Measurements from ENCODE around the gene ACAA1. TPM values are rescaled to one million over a fixed set of nuclear protein-coding genes. Genes with fewer than 3 reads are reported as not detected.

The ACAA1 gene
- total and polyA plus RNA-seq, 10 of the 15 experiments (the other 5 are each of a cell fraction or from before 2014, with no cell fraction given): 5.7 to 85.4 (median 60.6) TPM

- TF ChIP-seq, protein P1, sequence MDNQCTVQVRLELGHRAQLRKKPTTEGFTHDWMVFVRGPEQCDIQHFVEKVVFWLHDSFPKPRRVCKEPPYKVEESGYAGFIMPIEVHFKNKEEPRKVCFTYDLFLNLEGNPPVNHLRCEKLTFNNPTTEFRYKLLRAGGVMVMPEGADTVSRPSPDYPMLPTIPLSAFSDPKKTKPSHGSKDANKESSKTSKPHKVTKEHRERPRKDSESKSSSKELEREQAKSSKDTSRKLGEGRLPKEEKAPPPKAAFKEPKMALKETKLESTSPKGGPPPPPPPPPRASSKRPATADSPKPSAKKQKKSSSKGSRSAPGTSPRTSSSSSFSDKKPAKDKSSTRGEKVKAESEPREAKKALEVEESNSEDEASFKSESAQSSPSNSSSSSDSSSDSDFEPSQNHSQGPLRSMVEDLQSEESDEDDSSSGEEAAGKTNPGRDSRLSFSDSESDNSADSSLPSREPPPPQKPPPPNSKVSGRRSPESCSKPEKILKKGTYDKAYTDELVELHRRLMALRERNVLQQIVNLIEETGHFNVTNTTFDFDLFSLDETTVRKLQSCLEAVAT (IDR thresholded peaks at IDR 0.05): no peak
Observed at GRCh38 chr3:38129058-38129457, 7.9 kb downstream of the ACAA1 start (continued).

DNA sequence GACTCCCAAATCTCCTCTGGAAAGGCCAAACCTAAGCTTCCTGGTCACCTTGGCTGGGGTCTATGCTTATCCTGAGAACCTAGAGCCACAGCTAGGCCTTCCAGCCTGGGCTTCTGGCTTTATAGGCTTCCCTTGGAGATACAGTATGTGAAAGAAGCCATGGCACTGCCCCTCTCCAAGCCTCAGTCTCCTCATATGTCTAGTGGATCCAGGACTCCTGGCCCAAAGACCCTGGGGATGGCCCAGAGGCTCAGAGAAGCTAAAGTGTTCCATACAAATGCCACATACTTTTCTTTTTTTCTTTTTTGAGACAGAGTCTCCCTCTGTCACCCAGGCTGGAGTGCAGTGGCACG lies 8.6 kb downstream of the ACAA1 start:
- DNase-seq (ENCODE audit: low read depth, low spot score) (no peak), FAIRE-seq (no peak), ATAC-seq (no peak)
- 83% methylated on average over 1 of the region's 1 CpG for WGBS (ENCODE audit: insufficient coverage, insufficient replicate concordance, low lambda C conversion rate, missing lambda C conversion rate)
- Histone ChIP-seq H3K9ac (ENCODE audit: control insufficient read depth, insufficient read depth, low read length) (no peak overlapping the region), H4K20me1 (ENCODE audit: control insufficient read depth, insufficient read depth) (peaks cover 5% of the 10 kb centered on the region), H3K4me1 (ENCODE audit: control insufficient read depth, insufficient read depth, low read length) (peaks cover 15% of the 10 kb centered on the region), H3K4me3 (no peak overlapping the region), H3K4me2 (ENCODE audit: control insufficient read depth, insufficient read depth) (no peak overlapping the region), H3K27ac (ENCODE audit: control insufficient read depth, insufficient read depth) (no peak overlapping the region), H3K27me3 (replicated peaks in 1 of 2; ENCODE audit: control insufficient read depth in 2 of 2, insufficient read depth in 2 of 2, low read length in 1 of 2) (no peaks in the 10 kb centered on the region), H3K36me3 (ENCODE audit: control insufficient read depth in 2 of 2, insufficient read depth in 2 of 2, low read length in 1 of 2) (peaks cover 24 to 57% of the 10 kb centered on the region in 2 experiments), H3K9me3 (replicated peaks; ENCODE audit: control insufficient read depth, insufficient read depth, low read length) (no peaks in the 10 kb centered on the region), H3K79me2 (ENCODE audit: control insufficient read depth, insufficient read depth, low read length) (peaks cover 1% of the 10 kb centered on the region), H2AFZ (ENCODE audit: control insufficient read depth, low read depth, low read length) (no peak overlapping the region)
- no TSS peak for BruUV-seq (replicated peaks)
- RAD21 ChIA-PET (ENCODE audit: unreplicated experiment): interaction anchor here (1.1 kb wide), 1 partner anchor 119 kb away, joined by 3 read pairs; no protein-coding TSS in a partner anchor
- intact Hi-C loops (cut with micrococcal nuclease; ENCODE audit: unreplicated experiment): no loop called here
- no peak for TF ChIP-seq SKIL (IDR thresholded peaks at IDR 0.05; ENCODE audit: low read depth, poor library complexity, severe bottlenecking)
- no peak for TF ChIP-seq FOS (IDR thresholded peaks at IDR 0.05; ENCODE audit: borderline replicate concordance, extremely low read depth, insufficient read length)
- CTCF ChIA-PET: interaction anchor here (0.8 to 6.0 kb wide), 4 partner anchors 10 to 169 kb away, joined by 3 to 54 read pairs (median 6); no protein-coding TSS in a partner anchor
- in situ Hi-C loops (cut with MboI): no loop called here
- POLR2A ChIA-PET: no interaction called here
- SMC1A ChIA-PET (ENCODE audit: uncharacterized antibody, unreplicated experiment): interaction anchor here (1.4 kb wide), 1 partner anchor 9 kb away, joined by 6 read pairs; no protein-coding TSS in a partner anchor

Measured in GM12878 (cell line).